Thyroid gland (tissue), 4 donors: ENCODE measurements around the gene ZNF429. TPM values are rescaled to one million over a fixed set of nuclear protein-coding genes. Genes with fewer than 3 reads are reported as not detected.
"Not testable (repeated sequence)": the region's sequence is repeated elsewhere in the genome, so short reads cannot be mapped to it uniquely, and the experiment has no call there.

Experiments
- DNase-seq, 2 donors: peaks; one replicate each; pipeline ENCODE4 v3.0.0-alpha.2; 2019
- H3K27ac ChIP-seq, 3 donors: fragments of 200-600 bp; sonication (generic); 1 replicate in 2 of 3; 2 replicates in 1 of 3; pipeline ENCODE4 v1.5.1; 2016 to 2019; ENCODE audit warnings: mild to moderate bottlenecking in 1 of 3, moderate library complexity in 1 of 3
- H3K27me3 ChIP-seq: fragments of 200-600 bp; sonication (generic); one replicate; pipeline ENCODE4 v1.5.1; 2019
- H3K36me3 ChIP-seq, 2 donors: fragments of 200-600 bp; sonication (generic); one replicate each; pipeline ENCODE4 v1.5.1; 2016 to 2019
- H3K4me1 ChIP-seq, 2 donors: fragments of 200-600 bp; sonication (generic); one replicate each; pipeline ENCODE4 v1.5.1; 2017 to 2019
- H3K4me3 ChIP-seq, 3 donors: fragments of 200-600 bp; sonication (generic); replicated peaks in 1 of 3; 1 replicate in 2 of 3; 2 replicates in 1 of 3; pipeline ENCODE4 v1.5.1; 2016; ENCODE audit warnings: mild to moderate bottlenecking in 1 of 3
- H3K9me3 ChIP-seq: fragments of 200-600 bp; sonication (generic); one replicate; pipeline ENCODE4 v1.5.1; 2017
- CTCF ChIP-seq, 6 experiments: fragments of 200-600 bp in 3 of 6; fragments of 450-650 bp in 3 of 6; sonication (generic) in 3 of 6; IDR thresholded peaks; one replicate each; pipeline ENCODE4 v1.5.1; 2016 to 2019; ENCODE audit warnings: antibody characterized with exemption in 6 of 6, mild to moderate bottlenecking in 2 of 6, inconsistent platforms in 1 of 6, moderate library complexity in 1 of 6
- POLR2A ChIP-seq, 2 donors: fragments of 450-650 bp; IDR thresholded peaks; one replicate each; pipeline ENCODE4 v1.6.1; 2017; ENCODE audit warnings: antibody characterized with exemption in 2 of 2, mild to moderate bottlenecking in 2 of 2, moderate library complexity in 1 of 2
- WGBS, 2 donors: methylation state at CpG; one replicate each; pipeline ENCODE4 v1.1.5; 2017; 5-methylcytosine and 5-hydroxymethylcytosine counted together
- intact Hi-C: fragments of 100-400 bp; cut with DNase I; formaldehyde crosslinking; loops from one replicate; pipeline ENCODE4 v1.15.1; 2023
- total RNA-seq, 4 donors: library from RNA; depleted of rRNA; stranded (reverse); fragments of >200 nt; gene quantifications; one replicate each; pipeline ENCODE4 v1.2.3, GENCODE V29; 2016

The ZNF429 gene
- total RNA-seq, 4 donors from 2014 or later: 21.4 to 41.5 (median 36.6) TPM

GRCh38 chr19:21466627-21467026 is 38.8 kb upstream of the ZNF429 start:
- Histone ChIP-seq H3K27me3 (no peaks in the 10 kb centered on the region), H3K4me3 (no peak overlapping the region), H3K27ac (no peak overlapping the region), H3K4me1 (peaks cover 0 to 3% of the 10 kb centered on the region in 2 donors), H3K36me3 (no peaks in the 10 kb centered on the region), H3K9me3 (no peaks in the 10 kb centered on the region)
- intact Hi-C loops: no loop called here
- WGBS, 2 donors: 86 to 95% methylated on average over 1 to 4 of the region's 8 CpGs
- TF ChIP-seq POLR2A (IDR thresholded peaks at IDR 0.05) (no peak), CTCF (IDR thresholded peaks at IDR 0.05) (no peak)
- DNase-seq: no peak

DNA sequence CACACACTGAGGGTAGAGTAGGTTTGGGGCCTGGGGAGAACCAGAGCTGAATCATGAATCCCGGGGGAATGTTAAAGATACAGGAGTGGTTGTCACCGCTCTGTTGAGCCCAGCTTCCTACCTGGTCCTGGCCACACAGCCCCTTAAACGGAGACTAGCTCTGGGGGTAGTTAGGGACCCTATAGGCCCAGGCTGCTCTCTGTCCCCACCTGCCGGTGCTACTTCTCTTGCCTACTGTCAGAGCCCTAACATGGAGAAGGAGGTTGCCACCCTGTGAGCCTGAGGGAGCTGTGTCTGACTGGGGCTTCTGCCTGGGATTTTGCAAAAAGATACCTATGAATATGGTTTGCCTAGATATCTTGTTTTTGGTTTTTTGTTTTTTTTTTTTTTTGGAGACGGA is 36.6 kb upstream of the ZNF429 start:
- no peak for DNase-seq
- Histone ChIP-seq H3K27me3 (no peaks in the 10 kb centered on the region), H3K4me1 (no peaks in the 10 kb centered on the region), H3K27ac (no peak overlapping the region), H3K4me3 (no peak overlapping the region), H3K36me3 (no peaks in the 10 kb centered on the region), H3K9me3 (no peaks in the 10 kb centered on the region)
- WGBS, 2 donors: 82 to 88% methylated on average over 5 of the region's 5 CpGs
- intact Hi-C loops: no loop called here
- no peak for TF ChIP-seq CTCF (IDR thresholded peaks at IDR 0.05)
- no peak for TF ChIP-seq POLR2A (IDR thresholded peaks at IDR 0.05)

GRCh38 chr19:21472507-21472906 is 32.9 kb upstream of the ZNF429 start:
- no peak for TF ChIP-seq POLR2A (IDR thresholded peaks at IDR 0.05)
- peak in 2 of 6 experiments; percentile 16 to 26 for TF ChIP-seq CTCF (IDR thresholded peaks at IDR 0.05)
- DNase-seq: peak; percentile 49 to 67
- Histone ChIP-seq H3K4me3 (no peak overlapping the region), H3K27ac (no peak overlapping the region), H3K9me3 (no peaks in the 10 kb centered on the region), H3K27me3 (no peaks in the 10 kb centered on the region), H3K4me1 (peaks cover 4 to 7% of the 10 kb centered on the region in 2 donors), H3K36me3 (no peaks in the 10 kb centered on the region)
- intact Hi-C loops: no loop called here

- H3K9me3 ChIP-seq: no peaks in the 10 kb centered on the region
- no peak overlapping the region for H3K27ac ChIP-seq
- WGBS, 2 donors: 0 to 1% methylated on average over 11 to 32 of the region's 37 CpGs
- peak; percentile 85 to 88 for DNase-seq
- intact Hi-C loops: no loop called here
- no peaks in the 10 kb centered on the region for H3K36me3 ChIP-seq
- H3K27me3 ChIP-seq: no peaks in the 10 kb centered on the region
- no peak for TF ChIP-seq POLR2A (IDR thresholded peaks at IDR 0.05)
- TF ChIP-seq CTCF (IDR thresholded peaks at IDR 0.05): no peak
- peaks cover 4 to 7% of the 10 kb centered on the region in 2 donors for H3K4me1 ChIP-seq
- peak overlapping the region in 1 of 3 donors; percentile 31 for H3K4me3 ChIP-seq
These were observed 30.7 kb upstream of the ZNF429 start for GRCh38 chr19:21474671-21475181.

DNA sequence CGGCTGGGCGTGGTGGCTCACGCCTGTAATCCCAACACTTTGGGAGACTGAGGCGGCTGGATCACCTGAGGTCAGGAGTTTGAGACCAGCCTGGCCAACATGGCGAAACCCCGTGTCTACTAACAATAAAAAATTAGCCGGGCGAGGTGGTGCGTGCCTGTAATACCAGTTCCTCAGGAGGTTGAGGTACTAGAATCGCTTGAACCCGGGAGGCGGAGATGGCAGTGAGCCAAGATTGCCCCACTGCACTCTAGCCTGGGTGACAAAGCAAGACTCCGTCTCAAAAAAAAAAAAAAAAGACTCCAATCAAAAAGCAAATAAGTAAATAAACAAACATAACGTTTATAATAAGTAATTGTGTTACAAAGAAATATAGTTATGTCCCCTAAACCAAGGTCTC is 23.0 kb upstream of the ZNF429 start:
- DNase-seq, H3K27ac ChIP-seq: not testable (repeated sequence)
- intact Hi-C loops: loop anchor here (10.0 kb wide), 1 partner anchor 278 kb away; no protein-coding TSS in a partner anchor

More for the DNA sequence above, 23.0 kb upstream of the ZNF429 start:
- not testable (repeated sequence) for H3K36me3 ChIP-seq, H3K9me3 ChIP-seq, H3K4me3 ChIP-seq, H3K27me3 ChIP-seq, H3K4me1 ChIP-seq
- WGBS, 2 donors: 79 to 88% methylated on average over 14 of the region's 14 CpGs
